ENCODE measurements around the gene C3orf18.

- TF ChIP-seq CTCF (IDR thresholded peaks at IDR 0.05) (no peak), REST (IDR thresholded peaks at IDR 0.05; ENCODE audit: insufficient read depth in 1 of 2, low read depth in 2 of 2, low read length in 1 of 2) (no peak), POLR2AphosphoS5 (IDR thresholded peaks at IDR 0.05; ENCODE audit: low read depth, low read length) (no peak), SIN3A (IDR thresholded peaks at IDR 0.05; ENCODE audit: borderline replicate concordance, insufficient read depth, low read depth, low read length) (no peak), TCF7L2 (IDR thresholded peaks at IDR 0.05; ENCODE audit: low read depth, low read length) (no peak)
Observed at GRCh38 chr3:50599716-50600118, 32.2 kb upstream of the C3orf18 start.

All from Panc1 (cell line).